GM19395 (cell line): ENCODE results near the gene KRT3.

Source experiments
- ATAC-seq: cut with Tn5 transposase; IDR thresholded peaks from one replicate; pipeline ENCODE4 v1.9.1; 2021; ENCODE audit warnings: mild to moderate bottlenecking, moderate library complexity; ENCODE audit not compliant: unreplicated experiment

The KRT3 gene

GRCh38 chr12:52795694-52796428 lies at the start of gene KRT3:
KRT3 (minus strand) TSS chr12:52796117; CDS start chr12:52796042, 75 bp downstream.
- ATAC-seq, result no peak

GRCh38 chr12:52844386-52844785 lies 48.5 kb upstream of the KRT3 start:
- no peak for ATAC-seq

GRCh38 chr12:52839436-52840105 lies 43.7 kb upstream of the KRT3 start:
- ATAC-seq, result no peak

- ATAC-seq, result no peak
Observed at GRCh38 chr12:52838609-52839435, 42.9 kb upstream of the KRT3 start.

GRCh38 chr12:52837781-52838608 lies 42.1 kb upstream of the KRT3 start:
- no peak for ATAC-seq

GRCh38 chr12:52837413-52837741 lies 41.5 kb upstream of the KRT3 start:
- ATAC-seq, result no peak

GRCh38 chr12:52836491-52837412 lies 40.8 kb upstream of the KRT3 start:
- no peak for ATAC-seq

- no peak for ATAC-seq
Observed at GRCh38 chr12:52836042-52836466, 40.1 kb upstream of the KRT3 start.

- no peak for ATAC-seq
Observed at GRCh38 chr12:52835271-52836041, 39.5 kb upstream of the KRT3 start.

GRCh38 chr12:52834727-52835001 lies 38.7 kb upstream of the KRT3 start:
- ATAC-seq, result no peak

GRCh38 chr12:52833922-52834726 lies 38.2 kb upstream of the KRT3 start, which contains the start of gene KRT79:
KRT79 (minus strand) TSS chr12:52834311; CDS start chr12:52834260, 51 bp downstream.
- no peak for ATAC-seq

- no peak for ATAC-seq
Observed at GRCh38 chr12:52832985-52833905, 37.3 kb upstream of the KRT3 start.

- no peak for ATAC-seq
Observed at GRCh38 chr12:52832451-52832850, 36.5 kb upstream of the KRT3 start.

- no peak for ATAC-seq
Observed at GRCh38 chr12:52831251-52831650, 35.3 kb upstream of the KRT3 start.

GRCh38 chr12:52829986-52830770 lies 34.3 kb upstream of the KRT3 start:
- no peak for ATAC-seq

GRCh38 chr12:52828591-52829021 lies 32.7 kb upstream of the KRT3 start:
- ATAC-seq, result no peak
